Measurements from ENCODE around the gene RASSF4.

RASSF4 gene

GRCh38 chr10:44927352-44927751 lies 32.2 kb upstream of the RASSF4 start:
- in situ Hi-C loops (cut with HindIII; ENCODE audit: low sequenced_read_pairs): no loop called here
- no peak for DNase-seq (ENCODE audit: low read depth, low spot score)
- TF ChIP-seq CTCF (IDR thresholded peaks at IDR 0.05; ENCODE audit: low read depth, low read length): no peak

GRCh38 chr10:44928462-44928861 lies 31.1 kb upstream of the RASSF4 start:
- in situ Hi-C loops (cut with HindIII; ENCODE audit: low sequenced_read_pairs): no loop called here
- no peak overlapping the region for H3K4me3 ChIP-seq (ENCODE audit: low read depth, low read length)
- no peak for TF ChIP-seq CTCF (IDR thresholded peaks at IDR 0.05; ENCODE audit: low read depth, low read length)
- DNase-seq (ENCODE audit: low read depth, low spot score): no peak

More at GRCh38 chr10:44927352-44927751, 32.2 kb upstream of the RASSF4 start:
- H3K4me3 ChIP-seq (ENCODE audit: low read depth, low read length): no peak overlapping the region

GRCh38 chr10:44929356-44930255 lies 30.0 kb upstream of the RASSF4 start:
- no peak overlapping the region for H3K4me3 ChIP-seq (ENCODE audit: low read depth, low read length)
- no peak for DNase-seq (ENCODE audit: low read depth, low spot score)
- no peak for TF ChIP-seq CTCF (IDR thresholded peaks at IDR 0.05; ENCODE audit: low read depth, low read length)
- in situ Hi-C loops (cut with HindIII; ENCODE audit: low sequenced_read_pairs): no loop called here

- no peak for TF ChIP-seq CTCF (IDR thresholded peaks at IDR 0.05; ENCODE audit: low read depth, low read length)
- DNase-seq (ENCODE audit: low read depth, low spot score): no peak
- in situ Hi-C loops (cut with HindIII; ENCODE audit: low sequenced_read_pairs): no loop called here
- no peak overlapping the region for H3K4me3 ChIP-seq (ENCODE audit: low read depth, low read length)
Measured at GRCh38 chr10:44930904-44931620, 28.5 kb upstream of the RASSF4 start.

GRCh38 chr10:44931621-44932516 lies 27.7 kb upstream of the RASSF4 start:
- no peak overlapping the region for H3K4me3 ChIP-seq (ENCODE audit: low read depth, low read length)
- TF ChIP-seq CTCF (IDR thresholded peaks at IDR 0.05; ENCODE audit: low read depth, low read length): no peak
- in situ Hi-C loops (cut with HindIII; ENCODE audit: low sequenced_read_pairs): no loop called here
- no peak for DNase-seq (ENCODE audit: low read depth, low spot score)
